Testis (tissue), 3 donors: ENCODE results near the gene SRP54. TPM values are rescaled to one million over a fixed set of nuclear protein-coding genes. Genes with fewer than 3 reads are reported as not detected.
"Not testable (repeated sequence)": the region's sequence is repeated elsewhere in the genome, so short reads cannot be mapped to it uniquely, and the experiment has no call there.

Experiments used
- DNase-seq: peaks from one replicate; pipeline ENCODE4 v3.0.0-alpha.2; 2019
- H3K27ac ChIP-seq, 2 donors: fragments of 200-600 bp; sonication (generic); one replicate each; pipeline ENCODE4 v1.5.1; 2019
- H3K27me3 ChIP-seq: fragments of 200-600 bp; sonication (generic); one replicate; pipeline ENCODE4 v1.5.1; 2019
- H3K36me3 ChIP-seq: fragments of 200-600 bp; sonication (generic); one replicate; pipeline ENCODE4 v1.5.1; 2017; ENCODE audit warnings: low read depth; ENCODE audit errors: missing control alignments
- H3K4me1 ChIP-seq: fragments of 200-600 bp; sonication (generic); one replicate; pipeline ENCODE4 v1.5.1; 2019
- H3K4me3 ChIP-seq, 2 donors: fragments of 200-600 bp; sonication (generic); one replicate each; pipeline ENCODE4 v1.5.1; 2017 to 2019
- H3K9me3 ChIP-seq: fragments of 200-600 bp; sonication (generic); one replicate; pipeline ENCODE4 v1.5.1; 2017
- CTCF ChIP-seq, 3 experiments: fragments of 450-650 bp in 2 of 3; fragments of 200-600 bp in 1 of 3; sonication (generic) in 1 of 3; IDR thresholded peaks; one replicate each; pipeline ENCODE4 v1.5.1; 2016 to 2019; ENCODE audit warnings: antibody characterized with exemption in 3 of 3, mild to moderate bottlenecking in 2 of 3, moderate library complexity in 1 of 3
- POLR2A ChIP-seq: fragments of 450-650 bp; IDR thresholded peaks from one replicate; pipeline ENCODE4 v1.6.1; 2017; ENCODE audit warnings: antibody characterized with exemption, mild to moderate bottlenecking, moderate library complexity
- WGBS, 2 donors: methylation state at CpG; one replicate each; pipeline ENCODE4 v1.1.5; 2018; 5-methylcytosine and 5-hydroxymethylcytosine counted together
- intact Hi-C: fragments of 100-400 bp; cut with DNase I; formaldehyde crosslinking; loops from one replicate; pipeline ENCODE4 v1.15.1; 2023; ENCODE audit warnings: low total_unique reads
- polyA plus RNA-seq: library from polyadenylated mRNA; stranded (reverse); fragments of 350-450 nt; fragmentation: Illumina TruSeq; extraction: RNeasy Lipid Tissue Mini Kit (QIAGEN cat#74804); gene quantifications from one replicate; pipeline ENCODE4 v1.2.3, GENCODE V29; 2014; ENCODE audit warnings: low read depth, low replicate concordance; ENCODE audit not compliant: insufficient read depth
- total RNA-seq, 2 donors: library from RNA; depleted of rRNA; stranded (reverse); fragments of >200 nt; gene quantifications; one replicate each; pipeline ENCODE4 v1.2.3, GENCODE V29; 2016

SRP54 gene
- total and polyA plus RNA-seq, 3 donors from 2014 or later: 78.5 to 132 (median 84.1) TPM

GRCh38 chr14:35051796-35052195 is 69.0 kb downstream of the SRP54 start:
- Histone ChIP-seq H3K27ac (no peak overlapping the region), H3K27me3 (no peaks in the 10 kb centered on the region), H3K4me3 (no peak overlapping the region), H3K9me3 (no peaks in the 10 kb centered on the region), H3K36me3 (no peaks in the 10 kb centered on the region), H3K4me1 (peaks cover 4% of the 10 kb centered on the region)
- DNase-seq: no peak
- 68 to 84% methylated on average over 1 of the region's 1 CpG for WGBS, 2 donors
- intact Hi-C loops: no loop called here
- TF ChIP-seq POLR2A: no peak
- no peak for TF ChIP-seq CTCF (IDR thresholded peaks at IDR 0.05)

GRCh38 chr14:35052637-35053036 is 69.8 kb downstream of the SRP54 start:
- no peak overlapping the region for H3K4me3 ChIP-seq
- no peak for TF ChIP-seq CTCF (IDR thresholded peaks at IDR 0.05)
- TF ChIP-seq POLR2A: no peak
- H3K9me3 ChIP-seq: no peaks in the 10 kb centered on the region
- H3K4me1 ChIP-seq: no peaks in the 10 kb centered on the region
- no peaks in the 10 kb centered on the region for H3K27me3 ChIP-seq
- 91 to 93% methylated on average over 2 of the region's 2 CpGs for WGBS, 2 donors
- no peak for DNase-seq
- no peaks in the 10 kb centered on the region for H3K36me3 ChIP-seq
- intact Hi-C loops: no loop called here
- H3K27ac ChIP-seq: no peak overlapping the region

GRCh38 chr14:35061113-35061791 is 78.5 kb downstream of the SRP54 start:
- 57 to 75% methylated on average over 1 of the region's 1 CpG for WGBS, 2 donors
- H3K9me3 ChIP-seq, H3K27ac ChIP-seq, H3K36me3 ChIP-seq, H3K4me1 ChIP-seq, DNase-seq, H3K4me3 ChIP-seq, H3K27me3 ChIP-seq: not testable (repeated sequence)
- intact Hi-C loops: loop anchor here (10.0 kb wide), 1 partner anchor 54 kb away; no protein-coding TSS in a partner anchor

- H3K27me3 ChIP-seq, H3K36me3 ChIP-seq, H3K27ac ChIP-seq, H3K4me1 ChIP-seq, H3K9me3 ChIP-seq, DNase-seq, H3K4me3 ChIP-seq: not testable (repeated sequence)
- intact Hi-C loops: loop anchor here (10.0 kb wide), 1 partner anchor 49 kb away; no protein-coding TSS in a partner anchor
- 74 to 84% methylated on average over 5 of the region's 5 CpGs for WGBS, 2 donors
Measured at GRCh38 chr14:35065731-35066130, 82.9 kb downstream of the SRP54 start.

DNA sequence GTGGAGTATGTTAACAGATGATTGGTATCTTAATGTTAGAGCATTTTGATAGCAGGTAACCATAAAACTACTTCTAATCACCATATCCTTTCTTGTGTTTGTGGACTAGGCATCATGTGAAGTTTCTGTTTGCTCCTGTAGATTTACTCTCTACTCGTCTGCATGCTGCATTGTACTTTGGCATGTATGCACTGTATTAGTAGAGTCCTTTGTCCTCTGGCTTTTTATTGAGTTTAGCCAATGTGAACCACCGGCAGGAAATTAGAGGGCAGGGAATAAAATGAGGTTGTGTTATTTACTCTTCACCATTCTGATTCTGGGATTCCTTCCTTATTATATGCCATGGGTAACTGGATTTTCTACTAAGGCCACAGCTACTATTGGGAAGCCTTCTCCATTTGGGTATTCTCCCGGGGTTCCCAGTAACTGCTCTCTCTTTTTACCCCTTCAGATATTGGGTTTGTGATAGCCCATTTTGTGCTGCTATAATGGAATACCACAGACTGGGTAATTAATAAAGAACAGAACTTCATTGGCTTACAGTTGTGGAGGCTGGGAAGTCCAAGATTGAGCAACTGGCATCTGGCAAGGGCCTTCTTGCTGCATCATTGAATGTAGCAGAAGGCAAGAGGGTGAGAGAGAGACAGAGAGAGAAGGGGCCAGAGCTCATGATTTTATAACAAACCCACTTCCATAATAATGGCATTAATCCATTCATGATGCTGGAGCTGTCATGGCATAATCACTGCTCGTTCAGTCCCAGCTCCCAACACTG is 85.6 kb downstream of the SRP54 start:
- TF ChIP-seq POLR2A (no peak), CTCF (IDR thresholded peaks at IDR 0.05) (no peak)
- Histone ChIP-seq H3K4me3 (no peak overlapping the region), H3K4me1 (no peaks in the 10 kb centered on the region), H3K9me3 (no peaks in the 10 kb centered on the region), H3K27ac (no peak overlapping the region), H3K36me3 (no peaks in the 10 kb centered on the region), H3K27me3 (no peaks in the 10 kb centered on the region)
- intact Hi-C loops: loop anchor here (10.0 kb wide), 1 partner anchor 46 kb away; no protein-coding TSS in a partner anchor
- 85 to 97% methylated on average over 4 of the region's 4 CpGs for WGBS, 2 donors
- no peak for DNase-seq
